Coronary artery (tissue), 2 donors: ENCODE measurements around the gene SNX24.

Experiments
- DNase-seq: peaks from one replicate; pipeline ENCODE4 v3.0.0-alpha.2; 2017; ENCODE audit warnings: low spot score
- H3K27ac ChIP-seq, 2 donors: fragments of 200-600 bp; sonication (generic); one replicate each; pipeline ENCODE4 v1.5.1; 2016 to 2019
- H3K4me3 ChIP-seq: fragments of 200-600 bp; sonication (generic); 2 replicates; pipeline ENCODE4 v1.5.1; 2016; ENCODE audit warnings: mild to moderate bottlenecking, moderate library complexity
- CTCF ChIP-seq: fragments of 200-600 bp; sonication (generic); IDR thresholded peaks from one replicate; pipeline ENCODE4 v1.5.1; 2019; ENCODE audit warnings: antibody characterized with exemption

Gene SNX24

GRCh38 chr5:122943050-122943698 lies 97.8 kb downstream of the SNX24 start:
- DNase-seq: no peak
- no peak for TF ChIP-seq CTCF
- Histone ChIP-seq H3K4me3 (no peak overlapping the region), H3K27ac (no peak overlapping the region)

- no peak overlapping the region for H3K4me3 ChIP-seq
- no peak overlapping the region for H3K27ac ChIP-seq
- no peak for TF ChIP-seq CTCF
- no peak for DNase-seq
Observed at GRCh38 chr5:122944051-122944450, 98.6 kb downstream of the SNX24 start.

- no peak for TF ChIP-seq CTCF
- Histone ChIP-seq H3K27ac (no peak overlapping the region), H3K4me3 (no peak overlapping the region)
- DNase-seq: no peak
Observed at GRCh38 chr5:122947372-122947771, 102.0 kb downstream of the SNX24 start.

- Histone ChIP-seq H3K4me3 (no peak overlapping the region), H3K27ac (no peak overlapping the region)
- TF ChIP-seq CTCF: no peak
- no peak for DNase-seq
Observed at GRCh38 chr5:122947772-122948171, 102.4 kb downstream of the SNX24 start.

- no peak for DNase-seq
- Histone ChIP-seq H3K4me3 (no peak overlapping the region), H3K27ac (no peak overlapping the region)
- TF ChIP-seq CTCF: no peak
Observed at GRCh38 chr5:122948319-122948718, 102.9 kb downstream of the SNX24 start.

GRCh38 chr5:122951658-122952057 lies 106.2 kb downstream of the SNX24 start:
- DNase-seq: no peak
- no peak for TF ChIP-seq CTCF
- no peak overlapping the region for H3K27ac ChIP-seq
- H3K4me3 ChIP-seq: no peak overlapping the region

GRCh38 chr5:122954719-122955118 lies 109.3 kb downstream of the SNX24 start:
- no peak for DNase-seq
- TF ChIP-seq CTCF: no peak
- no peak overlapping the region for H3K4me3 ChIP-seq
- no peak overlapping the region for H3K27ac ChIP-seq
